ENCODE results near the gene UBE2G2.

DNA sequence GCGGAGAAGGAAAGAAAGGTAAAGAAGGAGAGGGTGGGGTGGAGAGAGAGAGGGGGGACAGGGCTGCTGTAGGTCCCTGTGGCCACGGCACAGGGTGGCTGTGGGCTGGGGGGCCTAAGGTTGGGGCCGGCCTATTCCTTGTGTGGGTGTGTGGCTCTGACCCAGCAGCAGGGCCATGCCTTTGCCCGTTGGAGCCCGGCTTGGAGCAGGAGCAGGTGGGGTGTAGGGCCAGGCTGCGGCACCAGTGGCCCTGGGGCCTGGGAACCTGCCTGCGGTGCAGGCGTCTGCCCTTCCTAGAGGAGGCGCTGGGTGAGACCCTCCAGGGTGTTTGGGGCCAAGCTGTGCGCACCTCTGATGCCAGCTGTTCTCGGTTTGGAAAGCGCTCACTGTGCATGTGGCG, 35.9 kb upstream of the UBE2G2 start:
- TF ChIP-seq, protein P1, sequence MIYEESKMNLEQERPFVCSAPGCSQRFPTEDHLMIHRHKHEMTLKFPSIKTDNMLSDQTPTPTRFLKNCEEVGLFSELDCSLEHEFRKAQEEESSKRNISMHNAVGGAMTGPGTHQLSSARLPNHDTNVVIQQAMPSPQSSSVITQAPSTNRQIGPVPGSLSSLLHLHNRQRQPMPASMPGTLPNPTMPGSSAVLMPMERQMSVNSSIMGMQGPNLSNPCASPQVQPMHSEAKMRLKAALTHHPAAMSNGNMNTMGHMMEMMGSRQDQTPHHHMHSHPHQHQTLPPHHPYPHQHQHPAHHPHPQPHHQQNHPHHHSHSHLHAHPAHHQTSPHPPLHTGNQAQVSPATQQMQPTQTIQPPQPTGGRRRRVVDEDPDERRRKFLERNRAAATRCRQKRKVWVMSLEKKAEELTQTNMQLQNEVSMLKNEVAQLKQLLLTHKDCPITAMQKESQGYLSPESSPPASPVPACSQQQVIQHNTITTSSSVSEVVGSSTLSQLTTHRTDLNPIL (CRISPR knock-in tag; IDR thresholded peaks at IDR 0.05; ENCODE audit: low read depth) = no peak
- TF ChIP-seq, protein P2, sequence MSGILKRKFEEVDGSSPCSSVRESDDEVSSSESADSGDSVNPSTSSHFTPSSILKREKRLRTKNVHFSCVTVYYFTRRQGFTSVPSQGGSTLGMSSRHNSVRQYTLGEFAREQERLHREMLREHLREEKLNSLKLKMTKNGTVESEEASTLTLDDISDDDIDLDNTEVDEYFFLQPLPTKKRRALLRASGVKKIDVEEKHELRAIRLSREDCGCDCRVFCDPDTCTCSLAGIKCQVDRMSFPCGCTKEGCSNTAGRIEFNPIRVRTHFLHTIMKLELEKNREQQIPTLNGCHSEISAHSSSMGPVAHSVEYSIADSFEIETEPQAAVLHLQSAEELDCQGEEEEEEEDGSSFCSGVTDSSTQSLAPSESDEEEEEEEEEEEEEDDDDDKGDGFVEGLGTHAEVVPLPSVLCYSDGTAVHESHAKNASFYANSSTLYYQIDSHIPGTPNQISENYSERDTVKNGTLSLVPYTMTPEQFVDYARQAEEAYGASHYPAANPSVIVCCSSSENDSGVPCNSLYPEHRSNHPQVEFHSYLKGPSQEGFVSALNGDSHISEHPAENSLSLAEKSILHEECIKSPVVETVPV (CRISPR knock-in tag; IDR thresholded peaks at IDR 0.05) = no peak
- TF ChIP-seq, protein P3, sequence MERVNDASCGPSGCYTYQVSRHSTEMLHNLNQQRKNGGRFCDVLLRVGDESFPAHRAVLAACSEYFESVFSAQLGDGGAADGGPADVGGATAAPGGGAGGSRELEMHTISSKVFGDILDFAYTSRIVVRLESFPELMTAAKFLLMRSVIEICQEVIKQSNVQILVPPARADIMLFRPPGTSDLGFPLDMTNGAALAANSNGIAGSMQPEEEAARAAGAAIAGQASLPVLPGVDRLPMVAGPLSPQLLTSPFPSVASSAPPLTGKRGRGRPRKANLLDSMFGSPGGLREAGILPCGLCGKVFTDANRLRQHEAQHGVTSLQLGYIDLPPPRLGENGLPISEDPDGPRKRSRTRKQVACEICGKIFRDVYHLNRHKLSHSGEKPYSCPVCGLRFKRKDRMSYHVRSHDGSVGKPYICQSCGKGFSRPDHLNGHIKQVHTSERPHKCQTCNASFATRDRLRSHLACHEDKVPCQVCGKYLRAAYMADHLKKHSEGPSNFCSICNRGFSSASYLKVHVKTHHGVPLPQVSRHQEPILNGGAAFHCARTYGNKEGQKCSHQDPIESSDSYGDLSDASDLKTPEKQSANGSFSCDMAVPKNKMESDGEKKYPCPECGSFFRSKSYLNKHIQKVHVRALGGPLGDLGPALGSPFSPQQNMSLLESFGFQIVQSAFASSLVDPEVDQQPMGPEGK (CRISPR knock-in tag; IDR thresholded peaks at IDR 0.05; ENCODE audit: borderline replicate concordance) = no peak

All from SK-N-SH treated with all-trans-retinoic acid at 6 μM for 48 hours (cell line).